Caco-2 (cell line): Measurements from ENCODE around the gene RCSD1. TPM values are rescaled to one million over a fixed set of nuclear protein-coding genes. Genes with fewer than 3 reads are reported as not detected.

ENCODE experiments used
- BruUV-seq: library from RNA; stranded (reverse); fragments of 400-500 nt; replicated peaks from 2 replicates; lab custom pipeline; 2021; lab: Mats Ljungman, UMichigan
- CTCF ChIA-PET: fragments of 300-600 bp; sonication (Branson Sonifier 250); formaldehyde crosslinking; loops from one replicate; lab custom pipeline; 2022; ENCODE audit warnings: antibody characterized with exemption; lab: Charles Lee
- POLR2A ChIA-PET: fragments of 300-600 bp; sonication (Branson Sonifier 250); formaldehyde crosslinking; loops from one replicate; lab custom pipeline; 2022; ENCODE audit warnings: antibody characterized with exemption; lab: Charles Lee
- DNase-seq, 2 experiments: peaks; one replicate each; pipeline versions ENCODE4 v3.0.0 to v3.0.0-alpha.2; 2020 to 2022
- H3K27me3 ChIP-seq: replicated peaks from 2 replicates; pipeline ENCODE4 v1.6.0; 2011; ENCODE audit warnings: low read length; ENCODE audit not compliant: control insufficient read depth, insufficient read depth
- H3K36me3 ChIP-seq: 2 replicates; pipeline ENCODE4 v1.5.1; 2011; ENCODE audit warnings: low read length; ENCODE audit not compliant: control insufficient read depth, insufficient read depth
- H3K4me1 ChIP-seq: fragments of 250-450 bp; sonication (Bioruptor Pico); 2 replicates; pipeline ENCODE4 v1.5.1; 2020; ENCODE audit warnings: mild to moderate bottlenecking
- H3K4me3 ChIP-seq: 2 replicates; pipeline ENCODE4 v1.5.1; 2011; ENCODE audit warnings: low read depth, mild to moderate bottlenecking, control low read depth, low read length
- H3K9me3 ChIP-seq: fragments of 250-450 bp; sonication (Bioruptor Pico); 2 replicates; pipeline ENCODE4 v1.5.1; 2020; ENCODE audit warnings: mild to moderate bottlenecking, moderate library complexity
- H3K27ac Mint-ChIP-seq: one replicate; pipeline ENCODE4 v1.8.0; 2022; ENCODE audit warnings: mixed read lengths; ENCODE audit not compliant: unreplicated experiment
- H3K27me3 Mint-ChIP-seq: one replicate; pipeline ENCODE4 v1.8.0; 2022; ENCODE audit warnings: mixed read lengths; ENCODE audit not compliant: insufficient read depth, unreplicated experiment
- H3K36me3 Mint-ChIP-seq: one replicate; pipeline ENCODE4 v1.8.0; 2022; ENCODE audit warnings: mild to moderate bottlenecking, mixed read lengths; ENCODE audit not compliant: insufficient read depth, unreplicated experiment
- H3K4me1 Mint-ChIP-seq: one replicate; pipeline ENCODE4 v1.8.0; 2022; ENCODE audit warnings: low read depth, mixed read lengths; ENCODE audit not compliant: unreplicated experiment
- H3K4me3 Mint-ChIP-seq: one replicate; pipeline ENCODE4 v1.8.0; 2022; ENCODE audit warnings: mild to moderate bottlenecking, moderate library complexity, mixed read lengths; ENCODE audit not compliant: unreplicated experiment
- H3K9me3 Mint-ChIP-seq: one replicate; pipeline ENCODE4 v1.8.0; 2022; ENCODE audit warnings: mixed read lengths; ENCODE audit not compliant: unreplicated experiment
- CTCF ChIP-seq, 2 experiments: fragments of 200-600 bp in 1 of 2; IDR thresholded peaks; 1 replicate in 1 of 2; 2 replicates in 1 of 2; pipeline versions ENCODE4 v1.5.1 to v1.8.0; 2011 to 2022; ENCODE audit warnings: antibody characterized with exemption in 1 of 2, control low read depth in 1 of 2, inconsistent platforms in 1 of 2, low read depth in 1 of 2, low read length in 1 of 2, mild to moderate bottlenecking in 1 of 2, moderate library complexity in 1 of 2; ENCODE audit not compliant: insufficient read depth in 1 of 2, severe bottlenecking in 1 of 2, unreplicated experiment in 1 of 2
- intact Hi-C: fragments of 100-400 bp; cut with micrococcal nuclease; formaldehyde crosslinking; loops from one replicate; pipeline ENCODE4 v1.10.0; 2022; ENCODE audit not compliant: unreplicated experiment
- total RNA-seq: library from RNA; stranded (reverse); gene quantifications from 2 replicates; pipeline ENCODE4 v1.2.3, GENCODE V29; 2022

The RCSD1 gene
- total RNA-seq, 1 experiment from 2014 or later = not detected

GRCh38 chr1:167689567-167689920, 59.5 kb downstream of the RCSD1 start:
- CTCF ChIA-PET = no interaction called here
- Mint-ChIP-seq H3K27me3 (no peaks in the 10 kb centered on the region), H3K4me1 (no peaks in the 10 kb centered on the region), H3K36me3 (no peaks in the 10 kb centered on the region), H3K9me3 (no peaks in the 10 kb centered on the region), H3K27ac (no peak overlapping the region), H3K4me3 (no peak overlapping the region)
- Histone ChIP-seq H3K4me1 (no peaks in the 10 kb centered on the region), H3K27me3 (no peaks in the 10 kb centered on the region), H3K9me3 (no peaks in the 10 kb centered on the region), H3K36me3 (no peaks in the 10 kb centered on the region), H3K4me3 (no peak overlapping the region)
- BruUV-seq = no TSS peak
- intact Hi-C loops = no loop called here
- DNase-seq = no peak
- no peak for TF ChIP-seq CTCF (IDR thresholded peaks at IDR 0.05; ENCODE audit: insufficient read depth in 1 of 2, low read depth in 1 of 2, low read length in 1 of 2, severe bottlenecking in 1 of 2, unreplicated experiment in 1 of 2)
- POLR2A ChIA-PET = no interaction called here

GRCh38 chr1:167690053-167690452, 60.0 kb downstream of the RCSD1 start:
- ChIA-PET POLR2A (no interaction called here), CTCF (interaction anchor here (1.9 kb wide), 1 partner anchor 90 kb away, joined by 5 read pairs; no protein-coding TSS in a partner anchor)
- H3K4me1 ChIP-seq = no peaks in the 10 kb centered on the region
- Mint-ChIP-seq H3K4me1 (no peaks in the 10 kb centered on the region), H3K9me3 (no peaks in the 10 kb centered on the region), H3K4me3 (no peak overlapping the region), H3K36me3 (no peaks in the 10 kb centered on the region), H3K27me3 (no peaks in the 10 kb centered on the region), H3K27ac (no peak overlapping the region)
- no peaks in the 10 kb centered on the region for H3K36me3 ChIP-seq
- TF ChIP-seq CTCF (IDR thresholded peaks at IDR 0.05; ENCODE audit: insufficient read depth in 1 of 2, low read depth in 1 of 2, low read length in 1 of 2, severe bottlenecking in 1 of 2, unreplicated experiment in 1 of 2) = no peak
- H3K4me3 ChIP-seq = no peak overlapping the region
- intact Hi-C loops = no loop called here
- BruUV-seq = no TSS peak
- no peaks in the 10 kb centered on the region for H3K9me3 ChIP-seq
- no peak for DNase-seq
- H3K27me3 ChIP-seq = no peaks in the 10 kb centered on the region

- intact Hi-C loops = no loop called here
- Mint-ChIP-seq H3K4me1 (no peaks in the 10 kb centered on the region), H3K27ac (no peak overlapping the region), H3K4me3 (no peak overlapping the region), H3K9me3 (no peaks in the 10 kb centered on the region), H3K36me3 (peaks cover 7% of the 10 kb centered on the region), H3K27me3 (no peaks in the 10 kb centered on the region)
- DNase-seq = no peak
- H3K4me3 ChIP-seq = no peak overlapping the region
- no peak for TF ChIP-seq CTCF (IDR thresholded peaks at IDR 0.05; ENCODE audit: insufficient read depth in 1 of 2, low read depth in 1 of 2, low read length in 1 of 2, severe bottlenecking in 1 of 2, unreplicated experiment in 1 of 2)
- BruUV-seq = no TSS peak
- no peaks in the 10 kb centered on the region for H3K9me3 ChIP-seq
- no peaks in the 10 kb centered on the region for H3K27me3 ChIP-seq
- CTCF ChIA-PET = interaction anchor here (0.6 to 1.2 kb wide), 2 partner anchors 93 to 814 kb away, joined by 3 read pairs; no protein-coding TSS in a partner anchor
- no peaks in the 10 kb centered on the region for H3K36me3 ChIP-seq
- POLR2A ChIA-PET = no interaction called here
- no peaks in the 10 kb centered on the region for H3K4me1 ChIP-seq
These were observed 63.5 kb downstream of the RCSD1 start for GRCh38 chr1:167693425-167694045.
